ENCODE data around the gene CNTN4.

Gene CNTN4

GRCh38 chr3:2938711-2939110, 840.0 kb downstream of the CNTN4 start:
- no peak overlapping the region for H2BK5ac ChIP-seq (ENCODE audit: low read depth, low read length, poor library complexity, severe bottlenecking)
- H3K4me3 ChIP-seq (ENCODE audit: insufficient read depth in 1 of 2, low read depth in 1 of 2, low read length in 2 of 2) = no peak overlapping the region
- H2BK12ac ChIP-seq (ENCODE audit: low read length in 2 of 2) = no peak overlapping the region
- H3K9ac ChIP-seq (ENCODE audit: low read length) = no peak overlapping the region
- H4K91ac ChIP-seq (ENCODE audit: low read length) = no peak overlapping the region
- no peak overlapping the region for H3K27ac ChIP-seq (ENCODE audit: low read length, poor library complexity, severe bottlenecking)
- H4K8ac ChIP-seq (ENCODE audit: low read length) = no peak overlapping the region
- H3K36me3 ChIP-seq (ENCODE audit: control insufficient read depth in 1 of 2, insufficient read depth in 2 of 2, low read depth in 1 of 2, low read length in 2 of 2) = no peaks in the 10 kb centered on the region
- no peak overlapping the region for H3K23ac ChIP-seq (ENCODE audit: low read length in 2 of 2)
- H3K14ac ChIP-seq (ENCODE audit: low read length in 2 of 2) = no peak overlapping the region
- no peak overlapping the region for H2BK120ac ChIP-seq (ENCODE audit: low read depth, low read length)
- H2AFZ ChIP-seq (ENCODE audit: low read depth, low read length) = no peak overlapping the region
- H2AK5ac ChIP-seq (ENCODE audit: low read length, severe bottlenecking) = no peak overlapping the region
- no peak overlapping the region for H3K18ac ChIP-seq (ENCODE audit: low read depth in 1 of 2, low read length in 2 of 2)
- H3K27me3 ChIP-seq (ENCODE audit: control insufficient read depth in 1 of 2, insufficient read depth in 1 of 2, low read length in 2 of 2) = no peaks in the 10 kb centered on the region
- no peak for DNase-seq
- H3K9me3 ChIP-seq (ENCODE audit: control insufficient read depth, low read length) = no peaks in the 10 kb centered on the region
- no peak overlapping the region for H2BK15ac ChIP-seq (ENCODE audit: low read depth, poor library complexity, severe bottlenecking)
- H3K4me1 ChIP-seq (ENCODE audit: control insufficient read depth, insufficient read depth, low read depth, low read length) = no peaks in the 10 kb centered on the region
- no peak overlapping the region for H3K4me2 ChIP-seq (ENCODE audit: low read length, poor library complexity, severe bottlenecking)
- no peak overlapping the region for H3K4ac ChIP-seq (ENCODE audit: low read depth in 1 of 2, low read length in 2 of 2)
- 79% methylated on average over 1 of the region's 1 CpG for WGBS
- no peaks in the 10 kb centered on the region for H3K79me1 ChIP-seq (replicated peaks; ENCODE audit: low read length, poor library complexity, severe bottlenecking)

DNA sequence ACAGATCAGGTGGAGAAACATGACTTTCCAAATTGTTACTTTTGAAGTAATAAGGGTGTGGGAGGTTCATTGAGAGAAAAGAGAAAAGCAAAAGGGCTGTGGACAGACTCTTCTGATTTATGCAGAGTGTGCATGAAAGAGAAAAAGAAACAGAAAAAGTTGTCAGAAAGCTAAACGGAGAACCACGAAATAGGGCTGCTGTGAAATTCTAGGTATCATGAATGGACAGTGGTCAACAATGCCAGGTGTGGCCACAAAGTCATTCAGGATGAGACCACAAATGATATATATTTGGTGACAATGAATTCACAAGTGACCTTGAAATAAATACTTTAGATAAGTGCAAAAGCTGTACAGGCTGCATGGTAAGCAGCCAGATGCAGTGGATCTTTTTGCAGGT, 841.4 kb downstream of the CNTN4 start:
- Histone ChIP-seq H3K27ac (ENCODE audit: low read length, poor library complexity, severe bottlenecking) (no peak overlapping the region), H3K4me2 (ENCODE audit: low read length, poor library complexity, severe bottlenecking) (no peak overlapping the region), H2AK5ac (ENCODE audit: low read length, severe bottlenecking) (no peak overlapping the region), H3K4me3 (ENCODE audit: insufficient read depth in 1 of 2, low read depth in 1 of 2, low read length in 2 of 2) (no peak overlapping the region), H3K36me3 (ENCODE audit: control insufficient read depth in 1 of 2, insufficient read depth in 2 of 2, low read depth in 1 of 2, low read length in 2 of 2) (no peaks in the 10 kb centered on the region), H2BK12ac (ENCODE audit: low read length in 2 of 2) (no peak overlapping the region), H3K9ac (ENCODE audit: low read length) (no peak overlapping the region), H3K23ac (ENCODE audit: low read length in 2 of 2) (no peak overlapping the region), H3K79me1 (replicated peaks; ENCODE audit: low read length, poor library complexity, severe bottlenecking) (no peaks in the 10 kb centered on the region), H2BK120ac (ENCODE audit: low read depth, low read length) (no peak overlapping the region), H4K91ac (ENCODE audit: low read length) (no peak overlapping the region), H3K18ac (ENCODE audit: low read depth in 1 of 2, low read length in 2 of 2) (no peak overlapping the region), H2BK15ac (ENCODE audit: low read depth, poor library complexity, severe bottlenecking) (no peak overlapping the region), H3K4ac (ENCODE audit: low read depth in 1 of 2, low read length in 2 of 2) (no peak overlapping the region), H4K8ac (ENCODE audit: low read length) (no peak overlapping the region), H2BK5ac (ENCODE audit: low read depth, low read length, poor library complexity, severe bottlenecking) (no peak overlapping the region), H2AFZ (ENCODE audit: low read depth, low read length) (no peak overlapping the region), H3K4me1 (ENCODE audit: control insufficient read depth, insufficient read depth, low read depth, low read length) (no peaks in the 10 kb centered on the region), H3K14ac (ENCODE audit: low read length in 2 of 2) (no peak overlapping the region), H3K27me3 (ENCODE audit: control insufficient read depth in 1 of 2, insufficient read depth in 1 of 2, low read length in 2 of 2) (no peaks in the 10 kb centered on the region), H3K9me3 (ENCODE audit: control insufficient read depth, low read length) (no peaks in the 10 kb centered on the region)
- DNase-seq = no peak
- WGBS = 97% methylated on average over 2 of the region's 2 CpGs

- Histone ChIP-seq H3K27ac (ENCODE audit: low read length, poor library complexity, severe bottlenecking) (no peak overlapping the region), H3K9ac (ENCODE audit: low read length) (no peak overlapping the region), H3K27me3 (ENCODE audit: control insufficient read depth in 1 of 2, insufficient read depth in 1 of 2, low read length in 2 of 2) (no peaks in the 10 kb centered on the region), H3K14ac (ENCODE audit: low read length in 2 of 2) (no peak overlapping the region), H2BK120ac (ENCODE audit: low read depth, low read length) (no peak overlapping the region), H2BK5ac (ENCODE audit: low read depth, low read length, poor library complexity, severe bottlenecking) (no peak overlapping the region), H3K4ac (ENCODE audit: low read depth in 1 of 2, low read length in 2 of 2) (no peak overlapping the region), H3K9me3 (ENCODE audit: control insufficient read depth, low read length) (no peaks in the 10 kb centered on the region), H4K8ac (ENCODE audit: low read length) (no peak overlapping the region), H3K4me1 (ENCODE audit: control insufficient read depth, insufficient read depth, low read depth, low read length) (no peaks in the 10 kb centered on the region), H2BK12ac (ENCODE audit: low read length in 2 of 2) (no peak overlapping the region), H3K4me2 (ENCODE audit: low read length, poor library complexity, severe bottlenecking) (no peak overlapping the region), H3K4me3 (ENCODE audit: insufficient read depth in 1 of 2, low read depth in 1 of 2, low read length in 2 of 2) (no peak overlapping the region), H2AFZ (ENCODE audit: low read depth, low read length) (no peak overlapping the region), H3K36me3 (ENCODE audit: control insufficient read depth in 1 of 2, insufficient read depth in 2 of 2, low read depth in 1 of 2, low read length in 2 of 2) (no peaks in the 10 kb centered on the region), H2AK5ac (ENCODE audit: low read length, severe bottlenecking) (no peak overlapping the region), H2BK15ac (ENCODE audit: low read depth, poor library complexity, severe bottlenecking) (no peak overlapping the region), H3K18ac (ENCODE audit: low read depth in 1 of 2, low read length in 2 of 2) (no peak overlapping the region), H3K79me1 (replicated peaks; ENCODE audit: low read length, poor library complexity, severe bottlenecking) (no peaks in the 10 kb centered on the region), H3K23ac (ENCODE audit: low read length in 2 of 2) (no peak overlapping the region), H4K91ac (ENCODE audit: low read length) (no peak overlapping the region)
- DNase-seq = no peak
- 83% methylated on average over 1 of the region's 1 CpG for WGBS
Measured at GRCh38 chr3:2944628-2945027, 846.0 kb downstream of the CNTN4 start.

- Histone ChIP-seq H3K18ac (ENCODE audit: low read depth in 1 of 2, low read length in 2 of 2) (no peak overlapping the region), H3K9me3 (ENCODE audit: control insufficient read depth, low read length) (no peaks in the 10 kb centered on the region), H2BK12ac (ENCODE audit: low read length in 2 of 2) (no peak overlapping the region), H4K8ac (ENCODE audit: low read length) (no peak overlapping the region), H3K14ac (ENCODE audit: low read length in 2 of 2) (no peak overlapping the region), H3K23ac (ENCODE audit: low read length in 2 of 2) (no peak overlapping the region), H3K9ac (ENCODE audit: low read length) (no peak overlapping the region), H3K27ac (ENCODE audit: low read length, poor library complexity, severe bottlenecking) (no peak overlapping the region), H3K36me3 (ENCODE audit: control insufficient read depth in 1 of 2, insufficient read depth in 2 of 2, low read depth in 1 of 2, low read length in 2 of 2) (no peaks in the 10 kb centered on the region), H2AFZ (ENCODE audit: low read depth, low read length) (no peak overlapping the region), H2BK120ac (ENCODE audit: low read depth, low read length) (no peak overlapping the region), H2BK15ac (ENCODE audit: low read depth, poor library complexity, severe bottlenecking) (no peak overlapping the region), H3K27me3 (ENCODE audit: control insufficient read depth in 1 of 2, insufficient read depth in 1 of 2, low read length in 2 of 2) (no peaks in the 10 kb centered on the region), H4K91ac (ENCODE audit: low read length) (no peak overlapping the region), H3K4me2 (ENCODE audit: low read length, poor library complexity, severe bottlenecking) (no peak overlapping the region), H3K4me1 (ENCODE audit: control insufficient read depth, insufficient read depth, low read depth, low read length) (no peaks in the 10 kb centered on the region), H2BK5ac (ENCODE audit: low read depth, low read length, poor library complexity, severe bottlenecking) (no peak overlapping the region), H2AK5ac (ENCODE audit: low read length, severe bottlenecking) (no peak overlapping the region), H3K79me1 (replicated peaks; ENCODE audit: low read length, poor library complexity, severe bottlenecking) (no peaks in the 10 kb centered on the region), H3K4ac (ENCODE audit: low read depth in 1 of 2, low read length in 2 of 2) (no peak overlapping the region), H3K4me3 (ENCODE audit: insufficient read depth in 1 of 2, low read depth in 1 of 2, low read length in 2 of 2) (no peak overlapping the region)
- no peak for DNase-seq
- 93% methylated on average over 3 of the region's 3 CpGs for WGBS
Measured at GRCh38 chr3:2945121-2945520, 846.5 kb downstream of the CNTN4 start.
